ENCODE measurements around the gene ACIN1. TPM values are rescaled to one million over a fixed set of nuclear protein-coding genes. Genes with fewer than 3 reads are reported as not detected.

The ACIN1 gene
- total and polyA plus RNA-seq, 2 donors (not counting 1 experiment from before 2014, with no cell fraction given) = 75.1 to 94.0 TPM

DNA sequence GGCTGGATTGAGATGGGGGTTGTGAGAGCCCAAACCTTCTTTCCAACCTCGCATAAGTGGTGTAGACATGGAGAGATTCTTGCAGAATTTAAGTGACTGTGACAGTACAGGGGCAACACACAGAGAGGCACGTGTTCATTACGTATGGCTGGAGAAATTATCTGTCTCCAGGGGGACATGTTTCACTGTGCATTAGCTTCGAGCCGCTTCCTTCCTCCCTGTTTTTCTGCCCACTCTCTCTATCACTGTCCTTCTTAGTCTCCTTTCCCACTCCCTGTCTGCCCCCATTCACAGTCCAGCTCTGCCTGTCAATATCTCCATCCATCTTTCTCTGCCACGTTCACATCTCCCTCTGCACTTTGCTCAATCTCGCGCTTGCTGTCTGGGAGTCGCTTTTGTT, 73.5 kb downstream of the ACIN1 start:
- no peak overlapping the region for H3K27ac ChIP-seq (ENCODE audit: insufficient read depth, low read length)
- no peak overlapping the region for H3K4me2 ChIP-seq (ENCODE audit: extremely low read depth, insufficient read depth, low read length)
- H3K9me3 ChIP-seq (ENCODE audit: control insufficient read depth, insufficient read depth, low read depth, low read length) = no peaks in the 10 kb centered on the region
- no peak overlapping the region for H3K4me3 ChIP-seq (replicated peaks in 1 of 4; ENCODE audit: control extremely low read depth in 1 of 4, insufficient read depth in 1 of 4, low read depth in 3 of 4, low read length in 4 of 4)
- no peak overlapping the region for H2AFZ ChIP-seq (ENCODE audit: low read length)
- no peaks in the 10 kb centered on the region for H3K27me3 ChIP-seq (ENCODE audit: control insufficient read depth, insufficient read depth, low read length)
- TF ChIP-seq CTCF (conservative IDR thresholded peaks at IDR 0.05 in 1 of 2, IDR thresholded peaks at IDR 0.05 in 1 of 2; ENCODE audit: low read depth in 1 of 2, low read length in 2 of 2) (no peak), EZH2 (IDR thresholded peaks at IDR 0.05; ENCODE audit: low read length, missing control alignments) (no peak)
- H3K36me3 ChIP-seq (ENCODE audit: control insufficient read depth, insufficient read depth, low read length) = peaks cover 3% of the 10 kb centered on the region
- H3K79me2 ChIP-seq (ENCODE audit: control insufficient read depth, insufficient read depth, low read length) = no peaks in the 10 kb centered on the region
- H3K4me1 ChIP-seq (ENCODE audit: control insufficient read depth, extremely low read depth, insufficient read depth, low read length) = no peaks in the 10 kb centered on the region
- H4K20me1 ChIP-seq (ENCODE audit: control insufficient read depth, extremely low read depth, insufficient read depth, low read length) = no peaks in the 10 kb centered on the region
- DNase-seq (ENCODE audit: low read depth in 2 of 2) = no peak
- H3K9ac ChIP-seq (ENCODE audit: insufficient read depth, low read length) = no peak overlapping the region

- no peak for TF ChIP-seq CTCF (conservative IDR thresholded peaks at IDR 0.05 in 1 of 2, IDR thresholded peaks at IDR 0.05 in 1 of 2; ENCODE audit: low read depth in 1 of 2, low read length in 2 of 2)
- no peak for TF ChIP-seq EZH2 (IDR thresholded peaks at IDR 0.05; ENCODE audit: low read length, missing control alignments)
- H3K27ac ChIP-seq (ENCODE audit: insufficient read depth, low read length) = no peak overlapping the region
- no peaks in the 10 kb centered on the region for H3K36me3 ChIP-seq (ENCODE audit: control insufficient read depth, insufficient read depth, low read length)
These were observed 74.5 kb downstream of the ACIN1 start for GRCh38 chr14:23020143-23021128.

GRCh38 chr14:23018107-23018506, 76.8 kb downstream of the ACIN1 start:
- Histone ChIP-seq H3K27me3 (ENCODE audit: control insufficient read depth, insufficient read depth, low read length) (no peaks in the 10 kb centered on the region), H2AFZ (ENCODE audit: low read length) (no peak overlapping the region), H3K4me2 (ENCODE audit: extremely low read depth, insufficient read depth, low read length) (no peak overlapping the region), H3K4me3 (replicated peaks in 1 of 4; ENCODE audit: control extremely low read depth in 1 of 4, insufficient read depth in 1 of 4, low read depth in 3 of 4, low read length in 4 of 4) (no peak overlapping the region), H4K20me1 (ENCODE audit: control insufficient read depth, extremely low read depth, insufficient read depth, low read length) (no peaks in the 10 kb centered on the region), H3K79me2 (ENCODE audit: control insufficient read depth, insufficient read depth, low read length) (no peaks in the 10 kb centered on the region), H3K9me3 (ENCODE audit: control insufficient read depth, insufficient read depth, low read depth, low read length) (no peaks in the 10 kb centered on the region), H3K27ac (ENCODE audit: insufficient read depth, low read length) (no peak overlapping the region), H3K36me3 (ENCODE audit: control insufficient read depth, insufficient read depth, low read length) (no peaks in the 10 kb centered on the region), H3K9ac (ENCODE audit: insufficient read depth, low read length) (no peak overlapping the region), H3K4me1 (ENCODE audit: control insufficient read depth, extremely low read depth, insufficient read depth, low read length) (no peaks in the 10 kb centered on the region)
- DNase-seq (ENCODE audit: low read depth in 2 of 2) = no peak
- TF ChIP-seq CTCF (conservative IDR thresholded peaks at IDR 0.05 in 1 of 2, IDR thresholded peaks at IDR 0.05 in 1 of 2; ENCODE audit: low read depth in 1 of 2, low read length in 2 of 2) (no peak), EZH2 (IDR thresholded peaks at IDR 0.05; ENCODE audit: low read length, missing control alignments) (no peak)

More at GRCh38 chr14:23020143-23021128, 74.5 kb downstream of the ACIN1 start:
- Histone ChIP-seq H3K9me3 (ENCODE audit: control insufficient read depth, insufficient read depth, low read depth, low read length) (no peaks in the 10 kb centered on the region), H3K79me2 (ENCODE audit: control insufficient read depth, insufficient read depth, low read length) (no peaks in the 10 kb centered on the region), H2AFZ (ENCODE audit: low read length) (no peak overlapping the region), H3K4me3 (replicated peaks in 1 of 4; ENCODE audit: control extremely low read depth in 1 of 4, insufficient read depth in 1 of 4, low read depth in 3 of 4, low read length in 4 of 4) (no peak overlapping the region), H4K20me1 (ENCODE audit: control insufficient read depth, extremely low read depth, insufficient read depth, low read length) (no peaks in the 10 kb centered on the region), H3K27me3 (ENCODE audit: control insufficient read depth, insufficient read depth, low read length) (no peaks in the 10 kb centered on the region), H3K9ac (ENCODE audit: insufficient read depth, low read length) (no peak overlapping the region), H3K4me1 (ENCODE audit: control insufficient read depth, extremely low read depth, insufficient read depth, low read length) (no peaks in the 10 kb centered on the region), H3K4me2 (ENCODE audit: extremely low read depth, insufficient read depth, low read length) (no peak overlapping the region)
- DNase-seq (ENCODE audit: low read depth in 2 of 2) = no peak

All from fibroblast of lung (primary cell).